ENCODE measurements around the gene SCARB1. TPM values are rescaled to one million over a fixed set of nuclear protein-coding genes. Genes with fewer than 3 reads are reported as not detected.

Gene SCARB1
- total RNA-seq, 1 donor from 2014 or later, result 6.6 TPM

DNA sequence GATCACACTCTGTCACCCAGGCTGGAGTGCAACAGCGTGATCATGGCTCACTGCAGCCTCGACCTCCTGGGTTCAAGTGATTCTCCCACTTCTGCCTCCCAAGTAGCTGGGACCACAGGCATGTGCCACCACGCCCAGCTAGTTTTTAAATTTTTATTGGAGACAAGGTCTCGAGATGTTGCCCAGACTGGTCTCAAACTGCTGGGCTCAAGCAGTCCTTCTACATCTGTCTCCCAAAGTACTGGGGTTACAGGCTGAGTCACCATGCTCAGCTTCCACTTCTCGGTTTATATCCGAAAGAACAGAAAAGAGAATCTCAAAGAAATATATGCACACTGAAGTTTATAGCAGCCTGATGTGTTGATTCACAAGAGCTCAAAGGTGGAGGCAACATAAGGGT, 107.5 kb downstream of the SCARB1 start:
- Histone ChIP-seq H3K4me3 (ENCODE audit: low read depth, low read length) (no peak overlapping the region), H3K27me3 (ENCODE audit: control insufficient read depth, insufficient read depth, low read length) (peaks cover 2% of the 10 kb centered on the region), H3K36me3 (ENCODE audit: control insufficient read depth, insufficient read depth, low read length) (no peaks in the 10 kb centered on the region)
- no peak for DNase-seq (ENCODE audit: low read depth)
- FAIRE-seq, result no peak
- TF ChIP-seq, protein P1, sequence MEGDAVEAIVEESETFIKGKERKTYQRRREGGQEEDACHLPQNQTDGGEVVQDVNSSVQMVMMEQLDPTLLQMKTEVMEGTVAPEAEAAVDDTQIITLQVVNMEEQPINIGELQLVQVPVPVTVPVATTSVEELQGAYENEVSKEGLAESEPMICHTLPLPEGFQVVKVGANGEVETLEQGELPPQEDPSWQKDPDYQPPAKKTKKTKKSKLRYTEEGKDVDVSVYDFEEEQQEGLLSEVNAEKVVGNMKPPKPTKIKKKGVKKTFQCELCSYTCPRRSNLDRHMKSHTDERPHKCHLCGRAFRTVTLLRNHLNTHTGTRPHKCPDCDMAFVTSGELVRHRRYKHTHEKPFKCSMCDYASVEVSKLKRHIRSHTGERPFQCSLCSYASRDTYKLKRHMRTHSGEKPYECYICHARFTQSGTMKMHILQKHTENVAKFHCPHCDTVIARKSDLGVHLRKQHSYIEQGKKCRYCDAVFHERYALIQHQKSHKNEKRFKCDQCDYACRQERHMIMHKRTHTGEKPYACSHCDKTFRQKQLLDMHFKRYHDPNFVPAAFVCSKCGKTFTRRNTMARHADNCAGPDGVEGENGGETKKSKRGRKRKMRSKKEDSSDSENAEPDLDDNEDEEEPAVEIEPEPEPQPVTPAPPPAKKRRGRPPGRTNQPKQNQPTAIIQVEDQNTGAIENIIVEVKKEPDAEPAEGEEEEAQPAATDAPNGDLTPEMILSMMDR (IDR thresholded peaks at IDR 0.05; ENCODE audit: insufficient read depth, low read length, severe bottlenecking), result no peak

- FAIRE-seq (no peak), DNase-seq (ENCODE audit: low read depth) (no peak)
- TF ChIP-seq, protein P1 (IDR thresholded peaks at IDR 0.05; ENCODE audit: insufficient read depth, low read length, severe bottlenecking), result no peak
- no peak overlapping the region for H3K4me3 ChIP-seq (ENCODE audit: low read depth, low read length)
- peaks cover 2% of the 10 kb centered on the region for H3K27me3 ChIP-seq (ENCODE audit: control insufficient read depth, insufficient read depth, low read length)
- H3K36me3 ChIP-seq (ENCODE audit: control insufficient read depth, insufficient read depth, low read length), result no peaks in the 10 kb centered on the region
These were observed 107.9 kb downstream of the SCARB1 start for GRCh38 chr12:124755801-124756148.

DNA sequence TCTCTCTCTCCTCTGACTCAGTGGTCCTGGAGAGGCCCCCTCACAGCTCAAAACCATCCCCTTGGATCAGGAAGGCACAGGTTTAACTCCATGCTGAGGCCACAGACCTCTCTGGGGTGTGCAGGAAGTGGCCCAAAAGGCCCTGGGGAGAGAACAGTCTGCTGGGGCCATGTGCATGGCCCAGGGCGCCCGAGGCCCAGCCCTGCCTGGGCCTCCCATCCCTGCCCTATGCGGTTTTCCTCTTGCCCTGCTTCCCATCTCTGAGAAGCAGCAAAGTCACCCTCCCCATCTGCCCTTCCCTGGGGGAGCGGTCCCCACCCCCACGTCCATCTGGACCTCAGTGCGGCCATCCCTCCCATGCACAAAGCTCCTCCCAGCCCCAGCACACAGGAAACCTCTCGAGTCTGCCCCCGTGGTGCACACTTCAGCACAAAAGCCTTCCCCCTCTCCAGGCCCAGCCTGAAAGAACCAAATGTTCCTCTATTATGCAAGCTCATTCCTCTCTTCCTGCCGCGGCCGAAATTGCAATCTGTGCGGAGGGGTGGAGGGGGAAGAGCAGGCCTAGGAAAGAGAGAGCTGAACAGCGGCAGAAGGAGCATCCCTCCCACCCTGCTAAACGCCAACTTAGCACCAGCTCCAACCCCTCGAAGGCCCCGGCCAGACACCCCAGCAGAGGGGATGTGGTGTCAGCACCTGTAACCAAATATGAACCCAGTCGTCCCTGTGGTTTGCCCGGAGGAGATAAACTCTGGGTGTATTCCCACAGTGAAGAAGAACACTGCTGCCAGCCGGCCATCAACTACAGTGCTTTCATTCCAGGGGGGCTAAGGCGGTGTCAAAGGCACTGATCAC, 108.5 kb downstream of the SCARB1 start:
- H3K36me3 ChIP-seq (ENCODE audit: control insufficient read depth, insufficient read depth, low read length), result no peaks in the 10 kb centered on the region
- FAIRE-seq (no peak), DNase-seq (ENCODE audit: low read depth) (no peak)
- TF ChIP-seq, protein P1 (IDR thresholded peaks at IDR 0.05; ENCODE audit: insufficient read depth, low read length, severe bottlenecking), result no peak
- H3K27me3 ChIP-seq (ENCODE audit: control insufficient read depth, insufficient read depth, low read length), result peaks cover 2% of the 10 kb centered on the region
- H3K4me3 ChIP-seq (ENCODE audit: low read depth, low read length), result no peak overlapping the region

GRCh38 chr12:124754491-124754890, 109.2 kb downstream of the SCARB1 start:
- Histone ChIP-seq H3K36me3 (ENCODE audit: control insufficient read depth, insufficient read depth, low read length) (no peaks in the 10 kb centered on the region), H3K4me3 (ENCODE audit: low read depth, low read length) (no peak overlapping the region), H3K27me3 (ENCODE audit: control insufficient read depth, insufficient read depth, low read length) (peaks cover 2% of the 10 kb centered on the region)
- no peak for DNase-seq (ENCODE audit: low read depth)
- FAIRE-seq, result no peak
- TF ChIP-seq, protein P1 (IDR thresholded peaks at IDR 0.05; ENCODE audit: insufficient read depth, low read length, severe bottlenecking), result no peak

DNA sequence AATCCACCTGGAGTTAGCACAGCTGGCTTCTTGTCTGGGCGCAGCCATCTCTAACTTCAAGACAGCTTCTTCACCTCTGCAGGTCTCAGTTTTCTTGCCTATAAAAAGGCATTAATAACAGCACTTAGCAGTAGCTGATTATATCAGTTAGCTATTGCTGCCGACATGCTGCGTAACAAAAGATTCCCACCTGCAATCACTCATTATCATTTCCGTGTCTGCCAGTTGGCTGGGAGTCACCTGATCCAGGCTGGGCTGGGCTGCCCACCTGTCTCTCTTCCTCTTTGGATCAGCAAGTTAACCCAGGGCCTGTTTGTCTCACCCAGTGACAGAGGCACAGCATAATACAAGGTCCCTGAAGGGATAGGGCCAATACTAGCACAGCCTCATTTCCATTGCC, 109.7 kb downstream of the SCARB1 start:
- FAIRE-seq, result no peak
- no peak for DNase-seq (ENCODE audit: low read depth)
- Histone ChIP-seq H3K27me3 (ENCODE audit: control insufficient read depth, insufficient read depth, low read length) (peaks cover 2% of the 10 kb centered on the region), H3K4me3 (ENCODE audit: low read depth, low read length) (no peak overlapping the region), H3K36me3 (ENCODE audit: control insufficient read depth, insufficient read depth, low read length) (no peaks in the 10 kb centered on the region)
- TF ChIP-seq, protein P1 (IDR thresholded peaks at IDR 0.05; ENCODE audit: insufficient read depth, low read length, severe bottlenecking), result no peak

GRCh38 chr12:124753228-124753591, 110.5 kb downstream of the SCARB1 start:
- no peak for DNase-seq (ENCODE audit: low read depth)
- H3K27me3 ChIP-seq (ENCODE audit: control insufficient read depth, insufficient read depth, low read length), result peaks cover 2% of the 10 kb centered on the region
- no peak overlapping the region for H3K4me3 ChIP-seq (ENCODE audit: low read depth, low read length)
- TF ChIP-seq, protein P1 (IDR thresholded peaks at IDR 0.05; ENCODE audit: insufficient read depth, low read length, severe bottlenecking), result no peak
- H3K36me3 ChIP-seq (ENCODE audit: control insufficient read depth, insufficient read depth, low read length), result no peaks in the 10 kb centered on the region
- FAIRE-seq, result no peak
